GM12801 (cell line): ENCODE data around the gene SALL1.

ENCODE experiments used
- TF ChIP-seq, protein P1 (sequence below): IDR thresholded peaks from one replicate; pipeline ENCODE4 v1.5.1; 2011; ENCODE audit warnings: control low read depth; ENCODE audit not compliant: insufficient read length; ENCODE audit errors: extremely low read depth

SALL1 gene

DNA sequence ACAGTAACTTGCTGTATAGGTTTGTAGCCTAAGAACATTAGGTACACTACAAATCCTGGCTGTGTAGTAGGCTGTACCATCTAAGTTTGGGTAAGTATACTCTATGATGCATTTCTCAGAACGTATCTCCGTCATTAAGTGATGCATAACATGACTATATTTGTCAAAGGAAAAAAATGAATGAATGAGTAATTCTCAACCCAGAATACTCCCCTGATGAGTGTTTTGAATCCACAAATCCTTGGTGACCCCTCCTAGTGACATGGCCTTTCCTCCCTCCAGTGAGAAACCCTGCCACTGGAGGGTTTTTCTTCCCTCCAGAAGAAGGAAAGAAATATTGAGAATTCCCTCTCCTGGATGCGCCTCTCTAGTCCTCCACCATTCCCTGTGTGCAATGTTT, 24.0 kb upstream of the SALL1 start:
- TF ChIP-seq, protein P1, sequence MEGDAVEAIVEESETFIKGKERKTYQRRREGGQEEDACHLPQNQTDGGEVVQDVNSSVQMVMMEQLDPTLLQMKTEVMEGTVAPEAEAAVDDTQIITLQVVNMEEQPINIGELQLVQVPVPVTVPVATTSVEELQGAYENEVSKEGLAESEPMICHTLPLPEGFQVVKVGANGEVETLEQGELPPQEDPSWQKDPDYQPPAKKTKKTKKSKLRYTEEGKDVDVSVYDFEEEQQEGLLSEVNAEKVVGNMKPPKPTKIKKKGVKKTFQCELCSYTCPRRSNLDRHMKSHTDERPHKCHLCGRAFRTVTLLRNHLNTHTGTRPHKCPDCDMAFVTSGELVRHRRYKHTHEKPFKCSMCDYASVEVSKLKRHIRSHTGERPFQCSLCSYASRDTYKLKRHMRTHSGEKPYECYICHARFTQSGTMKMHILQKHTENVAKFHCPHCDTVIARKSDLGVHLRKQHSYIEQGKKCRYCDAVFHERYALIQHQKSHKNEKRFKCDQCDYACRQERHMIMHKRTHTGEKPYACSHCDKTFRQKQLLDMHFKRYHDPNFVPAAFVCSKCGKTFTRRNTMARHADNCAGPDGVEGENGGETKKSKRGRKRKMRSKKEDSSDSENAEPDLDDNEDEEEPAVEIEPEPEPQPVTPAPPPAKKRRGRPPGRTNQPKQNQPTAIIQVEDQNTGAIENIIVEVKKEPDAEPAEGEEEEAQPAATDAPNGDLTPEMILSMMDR, result no peak

DNA sequence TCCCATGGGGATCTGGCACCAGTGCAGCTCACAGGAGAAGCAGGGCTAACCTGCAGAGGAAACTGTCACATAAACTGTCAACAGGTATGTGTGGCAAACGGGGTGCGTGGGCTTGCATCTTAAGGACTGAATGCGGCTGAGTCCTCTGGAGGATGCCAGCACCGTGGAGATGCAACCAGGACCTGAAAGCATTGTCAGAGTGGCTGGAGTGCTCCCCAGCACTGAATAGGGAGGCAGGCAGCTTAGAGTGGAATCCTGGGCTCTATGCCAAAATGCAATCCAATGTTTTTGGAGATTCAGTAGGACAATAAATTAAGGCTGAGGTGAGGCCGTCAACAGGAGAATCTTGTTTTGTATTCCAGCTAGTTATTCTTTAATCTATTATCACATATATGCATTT, 21.3 kb upstream of the SALL1 start:
- TF ChIP-seq, protein P1, result no peak

DNA sequence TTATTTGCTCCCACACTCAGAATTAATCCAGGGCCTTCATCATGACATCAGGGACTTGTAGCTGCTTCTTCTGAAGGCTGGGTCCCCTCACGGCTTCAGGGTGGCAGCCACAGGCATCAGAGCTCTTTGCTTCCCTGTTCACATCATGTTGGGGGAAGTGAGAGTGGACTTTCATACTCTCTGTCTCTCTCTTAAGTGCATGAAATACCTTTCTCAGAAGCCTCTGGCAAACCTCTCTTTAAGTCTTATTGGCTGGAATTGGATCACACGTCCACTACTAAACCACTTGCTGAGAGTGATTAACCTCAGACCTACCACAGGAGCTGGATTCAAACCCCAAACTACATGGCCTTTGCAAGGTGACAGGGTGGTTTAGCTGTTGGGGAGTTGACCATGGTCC, 17.7 kb upstream of the SALL1 start:
- TF ChIP-seq, protein P1, result no peak

DNA sequence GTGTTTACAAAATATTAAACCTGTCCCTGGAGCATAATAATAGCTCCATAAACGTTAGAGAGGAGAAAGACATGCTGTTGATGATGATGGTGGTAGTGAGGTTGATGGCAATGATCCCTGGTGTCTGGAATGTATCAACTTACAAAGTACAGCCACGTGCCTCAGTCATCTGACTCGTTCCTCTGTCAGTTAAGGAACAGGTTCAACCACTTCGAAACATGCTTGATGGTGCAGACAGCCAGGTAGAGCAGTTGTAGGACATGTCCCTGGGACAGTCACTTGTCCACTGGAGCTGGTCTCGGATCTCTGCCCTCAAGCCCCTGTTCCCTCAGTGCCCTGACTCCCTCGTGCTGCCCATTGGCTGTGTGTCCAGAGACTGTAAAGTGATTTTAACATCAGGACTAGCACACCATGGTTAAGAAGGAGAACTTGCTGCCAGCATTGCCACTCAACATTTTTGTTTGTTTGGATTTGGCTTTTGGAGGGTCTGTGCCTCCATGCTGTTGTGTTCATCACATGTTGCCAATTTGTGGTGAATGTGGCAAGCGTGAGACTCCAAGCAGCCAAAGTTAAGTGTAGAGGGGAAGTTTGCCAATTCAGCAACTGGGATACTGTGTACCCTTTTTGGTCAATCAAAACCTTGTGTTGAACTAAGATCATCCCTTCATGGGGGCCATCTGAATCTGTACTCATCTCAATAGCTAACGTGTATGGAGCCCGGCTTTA, 16.3 kb upstream of the SALL1 start:
- TF ChIP-seq, protein P1, result no peak

DNA sequence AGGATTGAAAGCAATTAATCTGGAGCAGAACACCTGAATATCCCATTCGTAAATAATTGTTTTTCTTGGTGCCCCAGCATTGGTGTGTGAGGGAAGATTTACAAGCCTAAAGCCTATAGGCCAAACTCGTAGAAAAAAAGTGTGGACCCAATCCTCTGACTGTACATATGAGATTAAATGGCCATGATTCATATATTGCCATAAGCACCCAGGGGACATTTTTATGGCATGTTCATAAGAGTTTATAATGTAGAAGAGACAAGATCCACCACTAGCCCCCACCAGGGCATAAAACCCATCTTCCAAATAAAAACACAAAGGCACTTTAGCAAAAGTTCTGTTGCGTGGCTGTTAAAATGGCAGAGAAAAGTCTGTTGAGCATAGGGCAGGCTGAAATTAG, 15.5 kb upstream of the SALL1 start:
- TF ChIP-seq, protein P1, result no peak

DNA sequence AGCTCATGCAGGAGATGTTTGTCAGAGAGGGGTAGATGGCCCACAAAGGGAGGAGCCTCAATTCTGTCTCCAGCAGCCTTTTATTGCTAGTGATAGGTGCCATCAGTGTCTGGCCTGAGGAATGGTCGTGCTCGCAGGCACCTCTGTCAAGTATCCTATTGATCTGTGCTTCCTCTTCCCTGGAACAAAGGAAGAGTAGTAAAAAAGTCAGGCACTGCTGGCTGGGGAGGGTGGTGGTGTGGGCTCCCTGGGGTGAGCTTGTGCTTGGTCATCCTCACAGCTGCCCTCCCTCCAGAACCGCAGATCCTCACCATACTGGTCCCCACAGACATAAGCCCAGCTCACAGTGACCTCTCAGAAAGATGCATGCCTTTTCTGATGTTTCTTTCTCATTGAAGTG, 15.0 kb upstream of the SALL1 start:
- TF ChIP-seq, protein P1, result no peak

DNA sequence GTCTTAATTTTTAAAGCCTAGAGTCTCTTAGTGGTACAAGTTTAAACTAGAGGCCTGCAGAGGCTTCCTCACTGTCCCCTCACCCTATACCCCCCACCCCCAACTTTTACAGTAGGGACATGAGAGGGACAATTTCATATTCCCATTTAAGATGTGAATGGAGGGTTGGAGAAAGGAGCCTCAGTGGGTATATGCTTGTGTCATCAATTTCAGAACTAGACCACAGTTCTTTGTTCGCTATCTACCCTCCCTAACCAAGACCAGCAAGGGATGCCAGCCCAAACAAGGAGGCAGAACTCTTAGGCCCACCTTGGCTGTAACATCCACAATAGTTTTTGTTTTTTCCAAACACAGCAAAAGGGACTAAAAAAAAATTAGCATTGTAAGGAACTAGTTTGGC, 14.0 kb upstream of the SALL1 start:
- TF ChIP-seq, protein P1, result no peak

DNA sequence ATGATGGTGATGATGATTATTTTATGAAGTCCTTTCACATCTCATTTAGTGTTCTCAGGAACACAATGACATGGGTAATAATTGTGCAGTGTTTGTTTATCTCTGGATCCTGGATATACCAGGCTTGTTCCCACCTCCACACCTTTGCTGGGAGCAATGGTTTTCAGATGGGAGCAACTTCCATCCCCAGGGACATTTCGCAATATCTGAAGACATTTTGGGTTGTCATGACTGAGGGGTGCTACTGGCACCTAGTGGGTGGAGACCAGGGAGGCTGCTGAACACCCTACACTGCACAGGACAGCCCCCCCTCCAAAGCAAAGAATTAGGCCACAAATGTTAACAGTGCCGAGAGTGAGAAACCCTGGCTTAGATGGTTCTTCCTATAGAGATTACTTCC, 13.5 kb upstream of the SALL1 start:
- TF ChIP-seq, protein P1, result no peak
